ENCODE measurements around the gene ME3. TPM values are rescaled to one million over a fixed set of nuclear protein-coding genes. Genes with fewer than 3 reads are reported as not detected.
A peak's percentile ranks its signal among the peaks of the same experiment; 100 is the strongest.

Gene ME3
- polyA plus RNA-seq, 1 experiment: 7.1 TPM

DNA sequence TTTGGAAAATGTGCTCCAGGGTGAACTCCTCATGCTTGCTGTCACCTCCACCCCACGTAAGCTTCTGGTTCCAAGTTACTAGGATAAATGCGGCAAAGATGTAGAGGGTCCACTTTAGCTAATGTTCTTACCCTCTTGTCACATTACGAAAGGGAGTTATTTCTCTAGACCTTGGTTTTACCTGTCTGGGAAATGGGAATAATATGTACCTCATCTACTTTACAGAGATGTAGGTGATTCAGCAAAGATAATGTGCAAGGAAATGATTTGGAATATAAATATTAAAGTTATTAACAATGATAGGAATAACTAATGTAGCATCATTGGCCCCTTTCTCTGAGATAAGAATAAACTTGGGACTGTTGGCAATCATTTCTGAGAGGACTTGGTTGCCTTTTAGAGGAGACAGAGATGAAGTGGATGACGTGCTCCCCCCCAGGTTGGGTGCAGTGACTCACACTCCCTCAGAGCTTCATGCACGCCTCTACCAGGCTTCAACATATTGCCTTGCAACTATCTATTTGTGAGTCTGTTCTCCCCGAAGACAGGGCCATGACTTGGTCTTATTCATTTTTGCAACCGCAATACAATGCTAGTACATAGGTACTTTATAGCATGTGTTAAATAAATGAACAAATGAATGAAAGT lies 97.1 kb downstream of the ME3 start:
- ChIA-PET POLR2A (no interaction called here), CTCF (no interaction called here)
- Histone ChIP-seq H3K27me3 (ENCODE audit: control insufficient read depth, insufficient read depth, low read length) (no peaks in the 10 kb centered on the region), H3K27ac (ENCODE audit: low read depth, low read length) (no peak overlapping the region), H3K9me3 (ENCODE audit: control insufficient read depth, insufficient read depth, low read length) (no peaks in the 10 kb centered on the region), H3K4me3 (ENCODE audit: low read depth, low read length) (no peak overlapping the region)
- DNase-seq (ENCODE audit: low read depth, low spot score): no peak
- TF ChIP-seq, protein P1, sequence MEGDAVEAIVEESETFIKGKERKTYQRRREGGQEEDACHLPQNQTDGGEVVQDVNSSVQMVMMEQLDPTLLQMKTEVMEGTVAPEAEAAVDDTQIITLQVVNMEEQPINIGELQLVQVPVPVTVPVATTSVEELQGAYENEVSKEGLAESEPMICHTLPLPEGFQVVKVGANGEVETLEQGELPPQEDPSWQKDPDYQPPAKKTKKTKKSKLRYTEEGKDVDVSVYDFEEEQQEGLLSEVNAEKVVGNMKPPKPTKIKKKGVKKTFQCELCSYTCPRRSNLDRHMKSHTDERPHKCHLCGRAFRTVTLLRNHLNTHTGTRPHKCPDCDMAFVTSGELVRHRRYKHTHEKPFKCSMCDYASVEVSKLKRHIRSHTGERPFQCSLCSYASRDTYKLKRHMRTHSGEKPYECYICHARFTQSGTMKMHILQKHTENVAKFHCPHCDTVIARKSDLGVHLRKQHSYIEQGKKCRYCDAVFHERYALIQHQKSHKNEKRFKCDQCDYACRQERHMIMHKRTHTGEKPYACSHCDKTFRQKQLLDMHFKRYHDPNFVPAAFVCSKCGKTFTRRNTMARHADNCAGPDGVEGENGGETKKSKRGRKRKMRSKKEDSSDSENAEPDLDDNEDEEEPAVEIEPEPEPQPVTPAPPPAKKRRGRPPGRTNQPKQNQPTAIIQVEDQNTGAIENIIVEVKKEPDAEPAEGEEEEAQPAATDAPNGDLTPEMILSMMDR (IDR thresholded peaks at IDR 0.05; ENCODE audit: low read depth, low read length): no peak

- H3K4me3 ChIP-seq (ENCODE audit: low read depth, low read length): no peak overlapping the region
- no peaks in the 10 kb centered on the region for H3K9me3 ChIP-seq (ENCODE audit: control insufficient read depth, insufficient read depth, low read length)
- H3K27me3 ChIP-seq (ENCODE audit: control insufficient read depth, insufficient read depth, low read length): no peaks in the 10 kb centered on the region
- TF ChIP-seq, protein P1 (IDR thresholded peaks at IDR 0.05; ENCODE audit: low read depth, low read length): no peak
- DNase-seq (ENCODE audit: low read depth, low spot score): no peak
- CTCF ChIA-PET: interaction anchor here (2.2 kb wide), 1 partner anchor 34 kb away, joined by 9 read pairs; no protein-coding TSS in a partner anchor
- no peak overlapping the region for H3K27ac ChIP-seq (ENCODE audit: low read depth, low read length)
- POLR2A ChIA-PET: no interaction called here
These were observed 97.8 kb downstream of the ME3 start for GRCh38 chr11:86574493-86575207.

DNA sequence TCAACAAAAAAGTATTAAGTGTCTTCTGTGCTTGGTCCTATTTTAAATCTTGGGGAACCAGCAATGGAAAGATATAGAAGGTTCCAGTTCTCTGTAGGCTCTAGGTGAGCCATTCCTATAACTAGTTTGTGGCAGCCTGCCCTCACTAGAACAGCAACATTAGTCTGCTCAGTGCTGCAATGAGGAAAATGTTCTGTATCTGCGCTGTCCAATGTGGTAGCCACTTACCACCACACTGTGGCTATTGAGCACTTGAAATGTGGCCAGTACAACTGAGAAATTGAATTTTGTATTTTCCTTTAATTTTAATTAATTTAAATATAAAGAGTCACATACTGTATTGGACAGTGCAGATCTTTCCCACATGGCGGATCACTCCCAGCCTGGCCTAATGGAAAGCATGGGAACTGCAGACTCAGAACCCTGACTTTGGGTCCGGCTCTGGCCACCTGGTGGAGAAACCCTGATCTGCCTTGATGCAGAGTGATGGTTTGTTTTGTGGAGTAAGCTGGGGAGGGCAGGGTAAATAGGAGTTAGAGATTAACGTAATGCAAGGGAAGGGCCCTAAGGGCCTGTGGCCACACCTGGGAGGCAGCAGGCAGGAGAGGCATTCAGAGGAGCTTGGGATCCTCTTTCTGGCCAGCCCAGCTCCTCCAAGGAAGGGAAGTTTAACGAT lies 101.0 kb downstream of the ME3 start:
- Histone ChIP-seq H3K27me3 (ENCODE audit: control insufficient read depth, insufficient read depth, low read length) (no peaks in the 10 kb centered on the region), H3K27ac (ENCODE audit: low read depth, low read length) (no peak overlapping the region), H3K9me3 (ENCODE audit: control insufficient read depth, insufficient read depth, low read length) (no peaks in the 10 kb centered on the region), H3K4me3 (ENCODE audit: low read depth, low read length) (no peak overlapping the region)
- no peak for DNase-seq (ENCODE audit: low read depth, low spot score)
- ChIA-PET POLR2A (no interaction called here), CTCF (interaction anchor here (0.8 to 0.9 kb wide), 3 partner anchors 12 to 37 kb away, joined by 3 to 4 read pairs (median 3); no protein-coding TSS in a partner anchor)
- TF ChIP-seq, protein P1 (IDR thresholded peaks at IDR 0.05; ENCODE audit: low read depth, low read length): peak; percentile 60

DNA sequence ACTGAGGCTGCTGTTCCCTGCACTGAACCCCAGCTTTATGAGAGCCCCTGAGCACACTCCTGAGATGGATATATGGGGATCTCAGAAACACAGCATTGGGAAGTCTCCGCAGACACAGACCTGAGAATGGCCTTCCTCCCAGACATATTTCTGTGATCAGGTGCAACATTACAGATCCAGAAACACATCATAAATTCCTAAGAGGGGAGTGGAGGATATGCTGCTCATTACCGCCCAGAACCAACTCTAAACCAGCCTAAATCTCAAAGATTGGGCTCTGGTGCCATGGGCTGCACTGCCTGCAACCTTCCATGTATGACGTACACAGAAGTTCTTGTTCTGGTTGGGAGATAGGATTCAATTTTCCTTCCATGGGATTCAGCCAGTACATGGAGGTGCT lies 102.0 kb downstream of the ME3 start:
- no peaks in the 10 kb centered on the region for H3K9me3 ChIP-seq (ENCODE audit: control insufficient read depth, insufficient read depth, low read length)
- no peaks in the 10 kb centered on the region for H3K27me3 ChIP-seq (ENCODE audit: control insufficient read depth, insufficient read depth, low read length)
- POLR2A ChIA-PET: no interaction called here
- H3K4me3 ChIP-seq (ENCODE audit: low read depth, low read length): no peak overlapping the region
- peak overlapping the region; percentile 31 for H3K27ac ChIP-seq (ENCODE audit: low read depth, low read length)
- CTCF ChIA-PET: interaction anchor here (1.8 kb wide), 1 partner anchor 38 kb away, joined by 7 read pairs; no protein-coding TSS in a partner anchor
- DNase-seq (ENCODE audit: low read depth, low spot score): no peak
- TF ChIP-seq, protein P1 (IDR thresholded peaks at IDR 0.05; ENCODE audit: low read depth, low read length): no peak
